Epithelial cell of proximal tubule (primary cell): ENCODE data around the gene TBCEL. TPM values are rescaled to one million over a fixed set of nuclear protein-coding genes. Genes with fewer than 3 reads are reported as not detected.

Experiments used
- DNase-seq: peaks from one replicate; pipeline ENCODE4 v3.0.0-alpha.2; 2011; ENCODE audit warnings: low read depth
- H3K4me3 ChIP-seq: 2 replicates; pipeline ENCODE4 v1.5.1; 2011; ENCODE audit warnings: low read depth, mild to moderate bottlenecking, low read length
- total RNA-seq: library from RNA; depleted of rRNA; stranded (reverse); fragments of >200 nt; gene quantifications from 2 replicates; pipeline ENCODE4 v1.2.3, GENCODE V29; 2015
- TF ChIP-seq, protein P1 (sequence below): conservative IDR thresholded peaks from 2 replicates; pipeline ENCODE4 v1.5.1; 2012; ENCODE audit warnings: low read depth, mild to moderate bottlenecking, low read length

TBCEL gene, protein sequence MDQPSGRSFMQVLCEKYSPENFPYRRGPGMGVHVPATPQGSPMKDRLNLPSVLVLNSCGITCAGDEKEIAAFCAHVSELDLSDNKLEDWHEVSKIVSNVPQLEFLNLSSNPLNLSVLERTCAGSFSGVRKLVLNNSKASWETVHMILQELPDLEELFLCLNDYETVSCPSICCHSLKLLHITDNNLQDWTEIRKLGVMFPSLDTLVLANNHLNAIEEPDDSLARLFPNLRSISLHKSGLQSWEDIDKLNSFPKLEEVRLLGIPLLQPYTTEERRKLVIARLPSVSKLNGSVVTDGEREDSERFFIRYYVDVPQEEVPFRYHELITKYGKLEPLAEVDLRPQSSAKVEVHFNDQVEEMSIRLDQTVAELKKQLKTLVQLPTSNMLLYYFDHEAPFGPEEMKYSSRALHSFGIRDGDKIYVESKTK
- 6.1 and 6.3 TPM in 2 replicates for total RNA-seq

DNA sequence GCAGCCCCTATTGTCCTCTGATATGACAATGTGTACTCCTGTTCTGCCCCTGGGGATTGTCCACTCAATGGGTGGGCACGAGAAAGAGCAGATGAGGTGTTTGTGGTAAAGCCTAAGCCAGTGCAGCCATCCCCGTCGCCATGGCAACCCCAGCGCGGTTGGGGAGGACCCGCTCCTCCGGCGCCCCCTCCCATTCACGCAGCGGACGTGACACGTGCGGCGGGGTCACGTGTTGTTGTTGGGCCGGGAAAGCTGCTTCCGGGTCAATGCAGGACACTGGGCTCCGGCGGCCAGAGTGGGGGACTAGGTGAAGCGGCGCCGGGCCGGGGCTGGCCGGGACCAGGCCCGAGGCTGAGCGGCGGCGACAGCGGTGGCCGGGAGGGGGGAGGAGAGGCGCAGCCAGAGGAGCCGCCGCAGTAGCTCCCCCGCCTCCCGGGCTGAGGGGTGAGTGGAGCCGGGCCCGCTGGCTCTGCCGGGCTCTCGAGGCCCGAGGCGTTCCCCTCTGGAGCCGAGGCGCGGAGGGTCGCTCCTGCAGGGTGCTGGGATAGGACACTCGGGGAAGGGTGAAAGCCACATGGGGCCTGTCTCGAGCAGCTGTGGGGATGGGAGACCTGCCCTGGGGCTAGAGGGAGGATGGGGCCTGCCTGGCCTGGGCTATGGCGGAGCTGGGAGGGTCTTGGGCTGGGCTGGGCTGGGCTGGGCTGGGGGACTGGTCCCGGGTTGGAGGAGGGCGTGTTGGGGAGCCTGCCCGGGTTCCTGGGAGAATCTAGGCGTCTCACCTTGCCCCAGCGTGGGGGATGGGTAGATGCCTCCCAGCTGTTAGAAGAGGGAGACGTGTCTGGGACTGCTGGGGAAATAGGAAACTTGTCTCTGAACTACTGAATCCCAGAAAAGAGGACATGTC is at the start of gene TBCEL:
TSS of gene TBCEL (plus strand) at position 255 of the 904 bp plus-strand sequence. CDS start 21,589 bp downstream, outside the sequence.
- H3K4me3 ChIP-seq = peak within 1 kb of the TSS; percentile 90
- DNase-seq = no peak
- TF ChIP-seq, protein P1, sequence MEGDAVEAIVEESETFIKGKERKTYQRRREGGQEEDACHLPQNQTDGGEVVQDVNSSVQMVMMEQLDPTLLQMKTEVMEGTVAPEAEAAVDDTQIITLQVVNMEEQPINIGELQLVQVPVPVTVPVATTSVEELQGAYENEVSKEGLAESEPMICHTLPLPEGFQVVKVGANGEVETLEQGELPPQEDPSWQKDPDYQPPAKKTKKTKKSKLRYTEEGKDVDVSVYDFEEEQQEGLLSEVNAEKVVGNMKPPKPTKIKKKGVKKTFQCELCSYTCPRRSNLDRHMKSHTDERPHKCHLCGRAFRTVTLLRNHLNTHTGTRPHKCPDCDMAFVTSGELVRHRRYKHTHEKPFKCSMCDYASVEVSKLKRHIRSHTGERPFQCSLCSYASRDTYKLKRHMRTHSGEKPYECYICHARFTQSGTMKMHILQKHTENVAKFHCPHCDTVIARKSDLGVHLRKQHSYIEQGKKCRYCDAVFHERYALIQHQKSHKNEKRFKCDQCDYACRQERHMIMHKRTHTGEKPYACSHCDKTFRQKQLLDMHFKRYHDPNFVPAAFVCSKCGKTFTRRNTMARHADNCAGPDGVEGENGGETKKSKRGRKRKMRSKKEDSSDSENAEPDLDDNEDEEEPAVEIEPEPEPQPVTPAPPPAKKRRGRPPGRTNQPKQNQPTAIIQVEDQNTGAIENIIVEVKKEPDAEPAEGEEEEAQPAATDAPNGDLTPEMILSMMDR = no peak

DNA sequence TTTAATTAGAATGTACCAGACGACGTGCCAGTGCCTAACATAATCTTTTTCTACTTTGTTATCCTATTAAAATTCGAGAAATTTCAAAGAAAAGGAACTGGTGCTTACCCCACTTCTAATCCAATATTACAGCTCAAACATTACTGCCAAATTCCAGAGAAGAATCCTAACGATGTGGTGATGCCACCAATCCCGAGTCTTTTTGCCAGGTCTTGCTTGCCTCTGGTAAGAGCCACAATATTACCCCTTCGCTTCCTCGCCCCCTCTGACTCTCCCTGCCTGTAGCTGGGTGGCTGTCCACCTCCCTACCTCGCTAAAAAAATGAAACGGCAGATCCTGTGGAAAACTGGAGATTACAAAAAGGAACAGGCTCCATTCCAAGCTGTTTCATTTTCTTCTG is 49.4 kb upstream of the TBCEL start:
- DNase-seq = no peak

DNA sequence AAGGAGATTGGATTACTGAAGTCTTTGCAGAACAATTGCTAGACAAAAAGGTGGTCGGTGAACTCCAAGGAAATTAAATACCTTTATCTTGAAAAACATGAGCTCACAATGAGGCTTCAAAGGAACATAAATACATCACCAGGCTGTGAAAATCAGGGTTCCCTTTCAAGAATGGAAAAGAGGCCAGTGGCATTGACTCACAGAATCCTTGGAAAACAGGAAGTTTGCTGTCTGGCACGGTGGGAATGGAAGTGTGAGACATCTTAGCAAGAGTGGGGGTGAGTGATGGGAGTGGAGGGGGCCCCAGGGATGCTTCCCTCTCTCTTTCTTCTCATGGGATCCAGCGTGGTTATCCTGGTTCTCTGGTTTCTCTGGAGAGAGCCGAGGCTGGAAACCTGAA is 48.9 kb upstream of the TBCEL start:
- no peak for DNase-seq
- no peak overlapping the region for H3K4me3 ChIP-seq
- TF ChIP-seq, protein P1 = no peak

More for the DNA sequence above, 49.4 kb upstream of the TBCEL start:
- TF ChIP-seq, protein P1 = no peak
- no peak overlapping the region for H3K4me3 ChIP-seq

DNA sequence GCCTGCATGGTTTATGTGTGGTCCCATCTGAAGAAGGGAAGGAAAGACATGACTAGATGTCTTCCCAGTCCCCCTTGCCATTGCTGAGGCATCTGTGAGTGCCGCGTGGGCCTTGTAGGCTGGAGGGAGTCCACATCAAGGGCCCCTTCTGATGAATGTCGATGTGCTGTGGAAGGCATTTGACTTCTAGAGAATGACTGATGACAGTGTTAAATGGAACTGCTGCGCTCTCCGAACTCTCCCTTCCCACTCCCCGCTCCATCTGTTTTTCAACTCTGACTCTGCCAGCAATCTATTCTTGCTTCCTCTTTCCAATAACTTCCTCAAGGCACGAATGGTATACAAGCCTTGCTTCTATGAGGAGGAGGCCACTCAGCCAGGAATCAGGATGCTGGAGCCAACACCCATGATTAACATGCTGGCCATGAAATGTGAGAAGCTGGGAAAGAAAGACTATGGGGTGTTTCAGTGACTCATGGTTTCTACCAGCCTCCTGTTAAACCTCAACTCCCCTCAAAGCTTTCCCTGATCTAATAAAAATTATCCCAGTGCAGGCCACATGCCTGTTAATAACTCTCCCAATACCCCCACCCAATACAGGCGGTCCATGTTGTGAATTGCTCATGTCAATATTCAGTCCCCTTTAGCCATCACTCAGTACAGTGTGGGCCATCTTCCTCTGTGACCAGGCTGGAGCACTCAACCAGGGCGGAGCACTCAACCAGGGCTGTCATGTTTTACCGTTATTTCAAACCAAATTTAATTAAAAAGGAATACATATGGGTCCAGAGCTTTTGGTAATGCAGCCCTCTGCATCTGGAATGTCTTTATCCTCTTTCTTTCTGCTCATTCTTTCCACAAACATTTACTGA is 46.4 kb upstream of the TBCEL start:
- no peak overlapping the region for H3K4me3 ChIP-seq
- TF ChIP-seq, protein P1 = no peak
- DNase-seq = no peak

DNA sequence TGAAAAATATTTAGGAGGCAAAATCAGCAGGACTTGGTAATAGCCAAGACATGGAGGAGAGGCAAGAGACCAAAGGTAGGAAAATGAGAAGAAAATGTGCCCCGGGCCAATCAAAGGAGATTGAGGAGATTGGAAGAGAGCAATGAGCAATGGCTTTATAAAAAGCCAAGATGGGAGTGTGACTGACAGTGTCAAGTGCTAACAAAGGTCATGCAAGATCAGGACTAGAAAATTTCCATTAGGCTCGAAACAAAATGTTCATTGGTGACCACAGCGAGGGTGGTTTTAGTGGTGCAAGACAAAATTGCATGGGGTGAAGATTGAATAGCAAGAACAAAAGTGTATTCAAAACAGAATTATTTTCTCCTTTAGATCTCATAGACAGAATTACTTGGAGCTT is 45.2 kb upstream of the TBCEL start:
- TF ChIP-seq, protein P1 = no peak
- H3K4me3 ChIP-seq = no peak overlapping the region
- no peak for DNase-seq
